B cell (primary cell): ENCODE data around the gene NPFF.

Experiments used
- CTCF ChIP-seq: fragments of 200-600 bp; IDR thresholded peaks from one replicate; pipeline ENCODE4 v1.8.0; 2022; ENCODE audit warnings: antibody characterized with exemption, mild to moderate bottlenecking
- EZH2 ChIP-seq: IDR thresholded peaks from 2 replicates; pipeline ENCODE4 v1.6.1; 2012; ENCODE audit warnings: borderline replicate concordance, low read depth, mild to moderate bottlenecking, moderate library complexity, low read length; ENCODE audit not compliant: insufficient read depth, poor library complexity, severe bottlenecking

- no peak for TF ChIP-seq CTCF
- TF ChIP-seq EZH2, result no peak
Measured at GRCh38 chr12:53533471-53533870, 26.2 kb upstream of the NPFF start.
